Breast epithelium (tissue), 4 donors: ENCODE measurements around the gene SOX3. TPM values are rescaled to one million over a fixed set of nuclear protein-coding genes. Genes with fewer than 3 reads are reported as not detected.
A peak's percentile ranks its signal among the peaks of the same experiment; 100 is the strongest.

Source experiments
- DNase-seq, 2 donors: peaks; one replicate each; pipeline ENCODE4 v3.0.0-alpha.2; 2019; ENCODE audit warnings: low spot score in 2 of 2
- H3K27ac ChIP-seq, 2 donors: fragments of 200-600 bp; sonication (generic) in 1 of 2; one replicate each; pipeline ENCODE4 v1.5.1; 2016 to 2019; ENCODE audit warnings: mild to moderate bottlenecking in 1 of 2
- H3K27me3 ChIP-seq, 2 donors: fragments of 200-600 bp; sonication (generic) in 1 of 2; one replicate each; pipeline versions ENCODE4 v1.5.1 to v1.6.0; 2017 to 2019; ENCODE audit warnings: control low read depth in 1 of 2, mild to moderate bottlenecking in 1 of 2
- H3K36me3 ChIP-seq: fragments of 200-600 bp; one replicate; pipeline ENCODE4 v1.5.1; 2019
- H3K4me1 ChIP-seq, 2 donors: fragments of 200-600 bp; sonication (generic); one replicate each; pipeline ENCODE4 v1.5.1; 2016 to 2019; ENCODE audit warnings: control low read depth in 1 of 2
- H3K4me3 ChIP-seq, 3 donors: fragments of 200-600 bp; sonication (generic); 1 replicate in 2 of 3; 2 replicates in 1 of 3; pipeline ENCODE4 v1.5.1; 2016 to 2019; ENCODE audit warnings: mild to moderate bottlenecking in 3 of 3, moderate library complexity in 2 of 3
- H3K9me3 ChIP-seq, 2 donors: fragments of 200-600 bp; sonication (generic) in 1 of 2; one replicate each; pipeline ENCODE4 v1.5.1; 2016 to 2019; ENCODE audit warnings: control low read depth in 1 of 2
- POLR2A ChIP-seq: fragments of 450-650 bp; IDR thresholded peaks from one replicate; pipeline ENCODE4 v1.6.1; 2016; ENCODE audit warnings: antibody characterized with exemption, mild to moderate bottlenecking, moderate library complexity
- POLR2AphosphoS5 ChIP-seq, 3 donors: sonication (generic); formaldehyde crosslinking; IDR thresholded peaks; one replicate each; pipeline ENCODE4 v1.6.1; 2017; ENCODE audit warnings: antibody characterized with exemption in 3 of 3
- intact Hi-C: fragments of 100-400 bp; cut with DNase I; formaldehyde crosslinking; loops from one replicate; pipeline ENCODE4 v1.15.1; 2023; ENCODE audit warnings: low total_unique reads
- total RNA-seq, 3 donors: library from RNA; depleted of rRNA; stranded (reverse); fragments of >200 nt; gene quantifications; one replicate each; pipeline ENCODE4 v1.1.0, GENCODE V29; 2016
- TF ChIP-seq, protein P1 (sequence below), 3 donors: fragments of 450-650 bp; IDR thresholded peaks; one replicate each; pipeline ENCODE4 v1.5.1; 2016 to 2017; ENCODE audit warnings: antibody characterized with exemption in 3 of 3, mild to moderate bottlenecking in 3 of 3, moderate library complexity in 3 of 3

The SOX3 gene
- not detected for total RNA-seq

DNA sequence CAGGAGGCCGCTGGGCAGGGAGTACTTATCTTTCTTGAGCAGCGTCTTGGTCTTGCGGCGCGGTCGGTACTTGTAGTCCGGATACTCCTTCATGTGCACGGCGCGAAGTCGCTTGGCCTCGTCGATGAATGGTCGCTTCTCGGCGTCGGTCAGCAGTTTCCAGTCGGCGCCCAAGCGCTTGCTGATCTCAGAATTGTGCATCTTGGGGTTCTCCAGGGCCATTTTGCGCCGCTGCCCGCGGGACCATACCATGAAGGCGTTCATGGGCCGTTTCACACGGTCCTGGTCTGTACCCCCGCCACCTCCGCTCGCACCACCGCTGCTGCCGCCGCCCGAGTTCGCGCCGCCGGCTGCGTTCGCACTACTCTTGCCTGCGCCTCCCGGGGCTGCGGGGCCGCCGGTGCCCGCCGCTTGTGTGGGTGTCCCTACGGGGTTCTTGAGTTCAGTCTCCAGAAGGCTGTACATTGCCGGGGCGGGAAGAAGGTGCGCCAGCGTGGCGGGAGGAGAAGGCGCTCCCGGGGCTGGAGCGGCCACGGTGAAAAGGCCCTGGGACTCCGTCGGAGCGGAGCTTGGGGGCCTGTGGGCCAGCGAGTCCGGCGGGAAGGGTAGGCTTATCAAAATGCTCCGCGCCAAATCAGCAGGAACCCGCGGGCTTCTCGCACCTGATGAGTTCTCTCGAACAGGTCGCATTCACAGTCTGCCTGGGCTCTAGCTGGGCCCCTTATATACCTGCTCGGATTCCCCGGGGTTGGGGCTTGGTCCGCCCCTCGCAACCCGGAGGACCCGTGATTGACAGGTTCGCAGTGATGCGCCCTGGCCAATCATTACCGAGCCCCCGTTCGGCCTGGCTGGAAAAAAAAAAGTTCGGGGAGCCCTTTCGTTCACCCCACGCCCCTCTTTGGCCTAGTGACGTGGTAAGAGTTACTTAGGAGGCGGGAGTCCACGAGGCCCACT, at the start of gene SOX3:
Gene SOX3, minus strand, starts transcription at position 699 of the 954 bp plus-strand sequence. Its CDS starts 9 bp downstream, at position 690.
- Histone ChIP-seq H3K36me3 (no peaks in the 10 kb centered on the region), H3K9me3 (no peaks in the 10 kb centered on the region), H3K27me3 (peaks cover 3 to 99% of the 10 kb centered on the region in 2 donors), H3K4me1 (no peaks in the 10 kb centered on the region), H3K27ac (no peak within 1 kb of the TSS), H3K4me3 (peak within 1 kb of the TSS; percentile 23 to 63 (median 38))
- TF ChIP-seq POLR2A, result no peak
- no peak for TF ChIP-seq POLR2AphosphoS5 (IDR thresholded peaks at IDR 0.05)
- TF ChIP-seq, protein P1, sequence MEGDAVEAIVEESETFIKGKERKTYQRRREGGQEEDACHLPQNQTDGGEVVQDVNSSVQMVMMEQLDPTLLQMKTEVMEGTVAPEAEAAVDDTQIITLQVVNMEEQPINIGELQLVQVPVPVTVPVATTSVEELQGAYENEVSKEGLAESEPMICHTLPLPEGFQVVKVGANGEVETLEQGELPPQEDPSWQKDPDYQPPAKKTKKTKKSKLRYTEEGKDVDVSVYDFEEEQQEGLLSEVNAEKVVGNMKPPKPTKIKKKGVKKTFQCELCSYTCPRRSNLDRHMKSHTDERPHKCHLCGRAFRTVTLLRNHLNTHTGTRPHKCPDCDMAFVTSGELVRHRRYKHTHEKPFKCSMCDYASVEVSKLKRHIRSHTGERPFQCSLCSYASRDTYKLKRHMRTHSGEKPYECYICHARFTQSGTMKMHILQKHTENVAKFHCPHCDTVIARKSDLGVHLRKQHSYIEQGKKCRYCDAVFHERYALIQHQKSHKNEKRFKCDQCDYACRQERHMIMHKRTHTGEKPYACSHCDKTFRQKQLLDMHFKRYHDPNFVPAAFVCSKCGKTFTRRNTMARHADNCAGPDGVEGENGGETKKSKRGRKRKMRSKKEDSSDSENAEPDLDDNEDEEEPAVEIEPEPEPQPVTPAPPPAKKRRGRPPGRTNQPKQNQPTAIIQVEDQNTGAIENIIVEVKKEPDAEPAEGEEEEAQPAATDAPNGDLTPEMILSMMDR (IDR thresholded peaks at IDR 0.05), result no peak
- intact Hi-C loops, result no loop called here
- DNase-seq, result no peak

DNA sequence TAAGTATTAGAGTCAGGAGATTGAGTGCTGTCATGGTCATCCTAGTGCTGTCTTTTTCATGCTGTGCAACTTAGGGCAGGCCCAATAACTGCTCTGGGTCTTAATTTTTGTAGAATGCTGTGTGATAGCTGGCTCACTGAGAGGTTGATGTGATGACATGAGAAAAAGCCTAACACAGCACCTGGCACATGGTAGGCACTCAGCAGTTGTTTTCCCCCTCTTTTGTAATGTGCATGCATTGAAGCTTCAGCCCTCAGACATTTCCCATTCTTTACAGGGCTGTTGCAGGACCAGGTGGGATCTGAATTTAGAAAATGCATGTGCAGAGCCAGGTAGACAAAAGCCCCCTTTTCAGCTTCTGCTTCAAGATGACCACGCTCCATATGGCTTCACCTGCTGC, 44.1 kb upstream of the SOX3 start:
- intact Hi-C loops, result no loop called here
- Histone ChIP-seq H3K36me3 (no peaks in the 10 kb centered on the region), H3K9me3 (no peaks in the 10 kb centered on the region), H3K4me1 (no peaks in the 10 kb centered on the region), H3K4me3 (no peak overlapping the region), H3K27me3 (peaks cover 0 to 45% of the 10 kb centered on the region in 2 donors), H3K27ac (no peak overlapping the region)
- DNase-seq, result no peak
- TF ChIP-seq POLR2AphosphoS5 (IDR thresholded peaks at IDR 0.05) (no peak), POLR2A (no peak)
- TF ChIP-seq, protein P1 (IDR thresholded peaks at IDR 0.05), result no peak

DNA sequence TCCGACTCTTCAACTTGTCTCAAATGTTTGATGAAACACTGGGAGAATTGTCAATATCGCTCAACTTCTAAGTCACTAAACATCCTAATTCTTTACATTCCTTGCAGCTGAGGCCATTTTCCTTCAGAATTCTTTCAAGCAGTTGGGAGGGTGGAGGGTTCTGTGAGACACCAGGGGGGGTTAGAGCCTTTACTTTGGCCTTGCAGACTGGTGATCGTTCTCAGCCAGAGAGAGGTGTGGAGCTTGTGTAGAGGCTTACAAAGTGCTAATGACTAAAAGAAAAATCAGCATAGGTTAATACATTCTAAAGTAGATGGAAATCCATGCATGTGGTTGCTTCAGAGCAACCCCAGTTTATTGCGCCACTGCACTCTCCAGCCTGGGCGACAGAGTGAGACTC, 21.3 kb upstream of the SOX3 start:
- no peak for TF ChIP-seq POLR2A
- TF ChIP-seq, protein P1 (IDR thresholded peaks at IDR 0.05), result no peak
- no peak for TF ChIP-seq POLR2AphosphoS5 (IDR thresholded peaks at IDR 0.05)
- Histone ChIP-seq H3K36me3 (no peaks in the 10 kb centered on the region), H3K27ac (no peak overlapping the region), H3K27me3 (peaks cover 0 to 43% of the 10 kb centered on the region in 2 donors), H3K9me3 (no peaks in the 10 kb centered on the region), H3K4me1 (no peaks in the 10 kb centered on the region), H3K4me3 (no peak overlapping the region)
- intact Hi-C loops, result no loop called here
- DNase-seq, result no peak

DNA sequence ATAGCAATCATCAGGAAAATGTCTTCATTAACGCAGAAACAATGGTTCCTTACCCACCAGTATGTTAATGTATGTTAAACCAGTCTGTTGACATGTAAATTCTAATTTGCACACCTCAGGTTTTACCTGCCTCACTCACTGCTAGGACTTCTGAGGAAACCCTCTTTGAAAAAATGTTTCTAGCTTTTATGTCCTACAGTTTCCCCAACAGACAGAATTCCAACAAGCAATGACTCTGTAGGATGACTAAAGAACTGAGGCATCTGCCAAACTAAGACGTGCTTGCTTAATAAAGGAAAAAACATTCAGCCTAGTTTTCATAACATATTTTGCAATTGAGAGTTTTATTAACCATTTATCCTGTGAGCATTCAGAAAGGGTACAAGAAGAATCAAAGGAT, 20.6 kb upstream of the SOX3 start:
- Histone ChIP-seq H3K27me3 (peaks cover 0 to 46% of the 10 kb centered on the region in 2 donors), H3K9me3 (no peaks in the 10 kb centered on the region), H3K27ac (no peak overlapping the region), H3K4me1 (no peaks in the 10 kb centered on the region), H3K36me3 (no peaks in the 10 kb centered on the region), H3K4me3 (no peak overlapping the region)
- no peak for TF ChIP-seq POLR2AphosphoS5 (IDR thresholded peaks at IDR 0.05)
- no peak for TF ChIP-seq POLR2A
- intact Hi-C loops, result no loop called here
- DNase-seq, result no peak

DNA sequence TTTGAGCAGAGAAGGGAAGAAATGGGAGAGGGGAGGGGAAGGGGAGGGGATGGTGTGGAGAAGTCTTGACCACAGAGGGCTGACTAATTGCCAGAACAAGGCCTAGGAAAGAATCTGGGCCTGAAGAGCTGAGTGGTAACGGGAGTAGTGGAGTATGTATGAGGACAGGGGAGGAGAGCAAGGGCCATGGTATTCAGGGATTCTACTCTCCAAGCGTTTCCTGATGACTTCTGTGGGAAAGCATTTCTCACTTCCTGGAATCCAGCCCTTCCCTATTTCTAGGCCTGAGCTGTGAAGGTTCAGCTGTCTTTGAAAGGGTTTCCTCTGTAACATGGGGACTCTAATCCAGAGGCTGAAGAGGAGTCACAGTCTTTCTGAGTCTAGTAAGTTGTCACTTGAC, 19.7 kb upstream of the SOX3 start:
- intact Hi-C loops, result no loop called here
- Histone ChIP-seq H3K36me3 (no peaks in the 10 kb centered on the region), H3K27me3 (peaks cover 0 to 47% of the 10 kb centered on the region in 2 donors), H3K4me3 (no peak overlapping the region), H3K9me3 (no peaks in the 10 kb centered on the region), H3K27ac (no peak overlapping the region), H3K4me1 (no peaks in the 10 kb centered on the region)
- TF ChIP-seq POLR2A (no peak), POLR2AphosphoS5 (IDR thresholded peaks at IDR 0.05) (no peak)
- TF ChIP-seq, protein P1 (IDR thresholded peaks at IDR 0.05), result no peak
- DNase-seq, result no peak
